ENCODE measurements around the gene RALGAPB.
"Not testable (repeated sequence)": the region's sequence is repeated elsewhere in the genome, so short reads cannot be mapped to it uniquely, and the experiment has no call there.

Gene RALGAPB

GRCh38 chr20:38452880-38453624 is 19.6 kb upstream of the RALGAPB start:
- no peaks in the 10 kb centered on the region for H3K27me3 ChIP-seq (replicated peaks in 2 of 5; ENCODE audit: control insufficient read depth in 4 of 5, insufficient read depth in 5 of 5, low read length in 4 of 5)
- ChIA-PET POLR2A (no interaction called here), CTCF (interaction anchor here (1.1 to 3.1 kb wide), 5 partner anchors 8 to 19 kb away, joined by 3 to 13 read pairs (median 4); partner anchors contain the start of genes RALGAPB and SNHG17)
- peaks cover 0 to 4% (median under 1%) of the 10 kb centered on the region in 4 experiments for H3K4me1 ChIP-seq (ENCODE audit: control extremely low read depth in 1 of 4, control insufficient read depth in 4 of 4, insufficient read depth in 4 of 4, low read length in 3 of 4)
- no peak for DNase-seq
- no peak overlapping the region for H3K4me3 ChIP-seq (ENCODE audit: control insufficient read depth in 1 of 7, extremely low read depth in 1 of 7, insufficient read depth in 4 of 7, low read depth in 2 of 7, low read length in 6 of 7)
- no peaks in the 10 kb centered on the region for H3K9me3 ChIP-seq (ENCODE audit: control extremely low read depth in 1 of 5, control insufficient read depth in 4 of 5, insufficient read depth in 2 of 5, low read depth in 1 of 5, low read length in 4 of 5)
- WGBS (ENCODE audit: insufficient coverage), result 92% methylated on average over 9 of the region's 19 CpGs
- H3K27ac ChIP-seq (ENCODE audit: insufficient read depth in 1 of 2, low read depth in 1 of 2, low read length in 2 of 2, poor library complexity in 1 of 2, severe bottlenecking in 2 of 2), result no peak overlapping the region
- H3K36me3 ChIP-seq (ENCODE audit: control insufficient read depth in 4 of 4, insufficient read depth in 4 of 4, low read length in 3 of 4), result peaks cover 2 to 30% (median 22%) of the 10 kb centered on the region in 4 experiments

GRCh38 chr20:38453941-38454340 is 18.7 kb upstream of the RALGAPB start:
- DNase-seq, result no peak
- ChIA-PET POLR2A (no interaction called here), CTCF (interaction anchor here (1.1 to 3.1 kb wide), 5 partner anchors 9 to 19 kb away, joined by 3 to 13 read pairs (median 4); partner anchors contain the start of genes RALGAPB and SNHG17)
- no peaks in the 10 kb centered on the region for H3K9me3 ChIP-seq (ENCODE audit: control extremely low read depth in 1 of 5, control insufficient read depth in 4 of 5, insufficient read depth in 2 of 5, low read depth in 1 of 5, low read length in 4 of 5)
- H3K4me1 ChIP-seq (ENCODE audit: control extremely low read depth in 1 of 4, control insufficient read depth in 4 of 4, insufficient read depth in 4 of 4, low read length in 3 of 4), result no peaks in the 10 kb centered on the region
- H3K36me3 ChIP-seq (ENCODE audit: control insufficient read depth in 4 of 4, insufficient read depth in 4 of 4, low read length in 3 of 4), result peaks cover 2 to 25% (median 19%) of the 10 kb centered on the region in 4 experiments
- 90% methylated on average over 2 of the region's 2 CpGs for WGBS (ENCODE audit: insufficient coverage)
- no peak overlapping the region for H3K27ac ChIP-seq (ENCODE audit: insufficient read depth in 1 of 2, low read depth in 1 of 2, low read length in 2 of 2, poor library complexity in 1 of 2, severe bottlenecking in 2 of 2)
- H3K27me3 ChIP-seq (replicated peaks in 2 of 5; ENCODE audit: control insufficient read depth in 4 of 5, insufficient read depth in 5 of 5, low read length in 4 of 5), result no peaks in the 10 kb centered on the region
- H3K4me3 ChIP-seq (ENCODE audit: control insufficient read depth in 1 of 7, extremely low read depth in 1 of 7, insufficient read depth in 4 of 7, low read depth in 2 of 7, low read length in 6 of 7), result no peak overlapping the region

- H3K36me3 ChIP-seq (ENCODE audit: control insufficient read depth in 4 of 4, insufficient read depth in 4 of 4, low read length in 3 of 4), result peaks cover 0 to 17% (median 15%) of the 10 kb centered on the region in 4 experiments
- H3K27ac ChIP-seq (ENCODE audit: insufficient read depth in 1 of 2, low read depth in 1 of 2, low read length in 2 of 2, poor library complexity in 1 of 2, severe bottlenecking in 2 of 2), result no peak overlapping the region
- ChIA-PET POLR2A (no interaction called here), CTCF (interaction anchor here (1.4 to 3.1 kb wide), 3 partner anchors 18 to 20 kb away, joined by 3 to 13 read pairs (median 5); partner anchors contain the start of genes RALGAPB and SNHG17)
- no peaks in the 10 kb centered on the region for H3K9me3 ChIP-seq (ENCODE audit: control extremely low read depth in 1 of 5, control insufficient read depth in 4 of 5, insufficient read depth in 2 of 5, low read depth in 1 of 5, low read length in 4 of 5)
- H3K4me1 ChIP-seq (ENCODE audit: control extremely low read depth in 1 of 4, control insufficient read depth in 4 of 4, insufficient read depth in 4 of 4, low read length in 3 of 4), result no peaks in the 10 kb centered on the region
- WGBS (ENCODE audit: insufficient coverage), result 99% methylated on average over 9 of the region's 13 CpGs
- H3K27me3 ChIP-seq (replicated peaks in 2 of 5; ENCODE audit: control insufficient read depth in 4 of 5, insufficient read depth in 5 of 5, low read length in 4 of 5), result no peaks in the 10 kb centered on the region
- no peak for DNase-seq
- H3K4me3 ChIP-seq (ENCODE audit: control insufficient read depth in 1 of 7, extremely low read depth in 1 of 7, insufficient read depth in 4 of 7, low read depth in 2 of 7, low read length in 6 of 7), result no peak overlapping the region
Observed at GRCh38 chr20:38454556-38455473, 17.8 kb upstream of the RALGAPB start.

- H3K36me3 ChIP-seq (ENCODE audit: control insufficient read depth in 4 of 4, insufficient read depth in 4 of 4, low read length in 3 of 4), result no peaks in the 10 kb centered on the region
- no peak for DNase-seq
- H3K9me3 ChIP-seq (ENCODE audit: control extremely low read depth in 1 of 5, control insufficient read depth in 4 of 5, insufficient read depth in 2 of 5, low read depth in 1 of 5, low read length in 4 of 5), result no peaks in the 10 kb centered on the region
- H3K27me3 ChIP-seq (replicated peaks in 2 of 5; ENCODE audit: control insufficient read depth in 4 of 5, insufficient read depth in 5 of 5, low read length in 4 of 5), result no peaks in the 10 kb centered on the region
- POLR2A ChIA-PET, result no interaction called here
- CTCF ChIA-PET, result interaction anchor here (1.6 to 2.2 kb wide), 2 partner anchors 10 to 27 kb away, joined by 3 to 6 read pairs; no protein-coding TSS in a partner anchor
- 92% methylated on average over 4 of the region's 5 CpGs for WGBS (ENCODE audit: insufficient coverage)
- no peak overlapping the region for H3K27ac ChIP-seq (ENCODE audit: insufficient read depth in 1 of 2, low read depth in 1 of 2, low read length in 2 of 2, poor library complexity in 1 of 2, severe bottlenecking in 2 of 2)
- no peaks in the 10 kb centered on the region for H3K4me1 ChIP-seq (ENCODE audit: control extremely low read depth in 1 of 4, control insufficient read depth in 4 of 4, insufficient read depth in 4 of 4, low read length in 3 of 4)
- H3K4me3 ChIP-seq (ENCODE audit: control insufficient read depth in 1 of 7, extremely low read depth in 1 of 7, insufficient read depth in 4 of 7, low read depth in 2 of 7, low read length in 6 of 7), result no peak overlapping the region
Observed at GRCh38 chr20:38458314-38458713, 14.3 kb upstream of the RALGAPB start.

- peak in 2 of 3 donors; percentile 19 to 24 for DNase-seq
- H3K4me1 ChIP-seq (ENCODE audit: control extremely low read depth in 1 of 4, control insufficient read depth in 4 of 4, insufficient read depth in 4 of 4, low read length in 3 of 4), result no peaks in the 10 kb centered on the region
- no peaks in the 10 kb centered on the region for H3K36me3 ChIP-seq (ENCODE audit: control insufficient read depth in 4 of 4, insufficient read depth in 4 of 4, low read length in 3 of 4)
- no peak overlapping the region for H3K27ac ChIP-seq (ENCODE audit: insufficient read depth in 1 of 2, low read depth in 1 of 2, low read length in 2 of 2, poor library complexity in 1 of 2, severe bottlenecking in 2 of 2)
- ChIA-PET CTCF (no interaction called here), POLR2A (no interaction called here)
- WGBS (ENCODE audit: insufficient coverage), result no CpG with 5 or more reads among the region's 5 CpGs
- no peak overlapping the region for H3K4me3 ChIP-seq (ENCODE audit: control insufficient read depth in 1 of 7, extremely low read depth in 1 of 7, insufficient read depth in 4 of 7, low read depth in 2 of 7, low read length in 6 of 7)
- H3K9me3 ChIP-seq (ENCODE audit: control extremely low read depth in 1 of 5, control insufficient read depth in 4 of 5, insufficient read depth in 2 of 5, low read depth in 1 of 5, low read length in 4 of 5), result no peaks in the 10 kb centered on the region
- H3K27me3 ChIP-seq (replicated peaks in 2 of 5; ENCODE audit: control insufficient read depth in 4 of 5, insufficient read depth in 5 of 5, low read length in 4 of 5), result no peaks in the 10 kb centered on the region
Observed at GRCh38 chr20:38460040-38460623, 12.5 kb upstream of the RALGAPB start.

- POLR2A ChIA-PET, CTCF ChIA-PET: not testable (repeated sequence)
- no CpG with 5 or more reads among the region's 2 CpGs for WGBS (ENCODE audit: insufficient coverage)
Observed at GRCh38 chr20:38460631-38461030, 12.0 kb upstream of the RALGAPB start.

More at GRCh38 chr20:38460631-38461030, 12.0 kb upstream of the RALGAPB start:
- not testable (repeated sequence) for H3K27me3 ChIP-seq (replicated peaks in 2 of 5; ENCODE audit: control insufficient read depth in 4 of 5, insufficient read depth in 5 of 5, low read length in 4 of 5); H3K4me1 ChIP-seq (ENCODE audit: control extremely low read depth in 1 of 4, control insufficient read depth in 4 of 4, insufficient read depth in 4 of 4, low read length in 3 of 4); H3K36me3 ChIP-seq (ENCODE audit: control insufficient read depth in 4 of 4, insufficient read depth in 4 of 4, low read length in 3 of 4); H3K9me3 ChIP-seq (ENCODE audit: control extremely low read depth in 1 of 5, control insufficient read depth in 4 of 5, insufficient read depth in 2 of 5, low read depth in 1 of 5, low read length in 4 of 5); DNase-seq; H3K27ac ChIP-seq (ENCODE audit: insufficient read depth in 1 of 2, low read depth in 1 of 2, low read length in 2 of 2, poor library complexity in 1 of 2, severe bottlenecking in 2 of 2); H3K4me3 ChIP-seq (ENCODE audit: control insufficient read depth in 1 of 7, extremely low read depth in 1 of 7, insufficient read depth in 4 of 7, low read depth in 2 of 7, low read length in 6 of 7)

Data from common myeloid progenitor, CD34-positive (primary cell).